Pancreas (tissue), 10 donors: Measurements from ENCODE around the gene STXBP5. TPM values are rescaled to one million over a fixed set of nuclear protein-coding genes. Genes with fewer than 3 reads are reported as not detected.

ENCODE experiments used
- ATAC-seq, 4 donors: fragments of 200-7000 bp; cut with Tn5 transposase; one replicate each; pipeline versions ENCODE4 v1.8.0 to v1.9.1; 2020; ENCODE audit warnings: mild to moderate bottlenecking in 4 of 4, moderate library complexity in 4 of 4
- DNase-seq, 6 donors: peaks; one replicate each; pipeline ENCODE4 v3.0.0-alpha.2; 2020
- FAIRE-seq: peaks from 2 replicates; lab custom pipeline; 2012; peaks lifted over from hg19 to GRCh38; lab: Jason Lieb, UNC
- H3K27ac ChIP-seq, 4 donors: fragments of 200-600 bp; sonication (generic); 1 replicate in 3 of 4; 2 replicates in 1 of 4; pipeline versions ENCODE4 v1.5.0 to v1.8.0; 2020
- H3K27me3 ChIP-seq, 4 donors: fragments of 200-600 bp; one replicate each; pipeline ENCODE4 v1.8.0; 2021
- H3K36me3 ChIP-seq, 3 donors: fragments of 200-600 bp; sonication (generic) in 1 of 3; one replicate each; pipeline versions ENCODE4 v1.5.0 to v1.8.0; 2020 to 2021
- H3K4me1 ChIP-seq, 3 donors: fragments of 200-600 bp; one replicate each; pipeline ENCODE4 v1.8.0; 2021
- H3K4me3 ChIP-seq, 4 donors: fragments of 200-600 bp; sonication (generic) in 2 of 4; one replicate each; pipeline versions ENCODE4 v1.5.0 to v1.8.0; 2020 to 2021
- H3K9me3 ChIP-seq, 4 donors: fragments of 200-600 bp; one replicate each; pipeline ENCODE4 v1.8.0; 2021
- CTCF ChIP-seq, 4 donors: fragments of 200-600 bp; sonication (generic) in 3 of 4; IDR thresholded peaks; one replicate each; pipeline versions ENCODE4 v1.5.0 to v1.8.0; 2021; ENCODE audit warnings: antibody characterized with exemption in 4 of 4
- WGBS, 2 donors: extraction: QIAGEN DNeasy Blood & Tissue Kit; methylation state at CpG; one replicate each; pipeline ENCODE4 v1.1.7; 2013; 5-methylcytosine and 5-hydroxymethylcytosine counted together
- intact Hi-C, 3 donors: fragments of 100-400 bp; cut with DNase I; formaldehyde crosslinking; loops; one replicate each; pipeline versions ENCODE4 v1.11.1 to v1.14.2; 2022
- polyA plus RNA-seq, 2 donors: library from polyadenylated mRNA; stranded (reverse); fragments of 200-250 nt; gene quantifications; one replicate each; pipeline ENCODE4 v1.2.3, GENCODE V29; 2013
- total RNA-seq, 6 donors: library from RNA; stranded (reverse); fragmentation: NEBNext Ultra II Directional in 4 of 6; extraction: Animal tissue kit (Norgen Biotek cat#: 25700) in 4 of 6; gene quantifications; one replicate each; pipeline versions ENCODE4 v1.2.1 to v1.2.4, GENCODE V29; 2021 to 2023
- donor health status: healthy with polysubstance abuse.
- donor health status: DM: no; HTN: no; CAD: no; lungs with moderate emphysema.
- donor health status: DM: no; HTN: no; CAD: no.
- donor health status: control.
- donor health status: control.
- donor health status: Bipolar disorder and iron deficiency.
- donor health status: DM: yes; HTN: yes; CAD: no.
- donor health status: DM: no; HTN: no; CAD: no.
- donor health status: DM: no; HTN: no; CAD: no.
- donor health status: DM: yes; HTN: yes; CAD: no.

Gene STXBP5
- total and polyA plus RNA-seq, 8 donors, result 11.9 to 25.8 (median 23.1) TPM

- intact Hi-C loops, result no loop called here
- no peak for ATAC-seq
- Histone ChIP-seq H3K4me3 (no peak overlapping the region), H3K9me3 (no peaks in the 10 kb centered on the region), H3K36me3 (peaks cover 0 to 18% (median 0%) of the 10 kb centered on the region in 3 donors), H3K4me1 (no peaks in the 10 kb centered on the region), H3K27ac (no peak overlapping the region), H3K27me3 (no peaks in the 10 kb centered on the region)
- TF ChIP-seq CTCF (IDR thresholded peaks at IDR 0.05), result no peak
- no peak for FAIRE-seq
- 97 to 98% methylated on average over 2 of the region's 2 CpGs for WGBS, 2 donors
- DNase-seq, result no peak
These were observed 92.9 kb downstream of the STXBP5 start for GRCh38 chr6:147297124-147297523.

GRCh38 chr6:147297663-147298316 is 93.6 kb downstream of the STXBP5 start:
- FAIRE-seq (no peak), ATAC-seq (no peak), DNase-seq (no peak)
- peaks cover 0 to 18% (median 0%) of the 10 kb centered on the region in 3 donors for H3K36me3 ChIP-seq
- H3K9me3 ChIP-seq, result no peaks in the 10 kb centered on the region
- H3K27me3 ChIP-seq, result no peaks in the 10 kb centered on the region
- no peak overlapping the region for H3K27ac ChIP-seq
- no peak for TF ChIP-seq CTCF (IDR thresholded peaks at IDR 0.05)
- H3K4me3 ChIP-seq, result no peak overlapping the region
- no peaks in the 10 kb centered on the region for H3K4me1 ChIP-seq
- WGBS, 2 donors, result 96 to 97% methylated on average over 3 of the region's 3 CpGs
- intact Hi-C loops, result no loop called here

- Histone ChIP-seq H3K27ac (no peak overlapping the region), H3K36me3 (peaks cover 0 to 23% (median 0%) of the 10 kb centered on the region in 3 donors), H3K9me3 (no peaks in the 10 kb centered on the region), H3K4me1 (no peaks in the 10 kb centered on the region), H3K4me3 (no peak overlapping the region), H3K27me3 (no peaks in the 10 kb centered on the region)
- ATAC-seq, result peak in 1 of 4 donors; percentile 43
- WGBS, 2 donors, result 63 to 64% methylated on average over 2 of the region's 2 CpGs
- intact Hi-C loops, result no loop called here
- no peak for DNase-seq
- no peak for TF ChIP-seq CTCF (IDR thresholded peaks at IDR 0.05)
- FAIRE-seq, result no peak
These were observed 94.2 kb downstream of the STXBP5 start for GRCh38 chr6:147298461-147298860.

- no peaks in the 10 kb centered on the region for H3K9me3 ChIP-seq
- H3K27me3 ChIP-seq, result no peaks in the 10 kb centered on the region
- H3K36me3 ChIP-seq, result peaks cover 0 to 29% (median under 1%) of the 10 kb centered on the region in 3 donors
- DNase-seq (no peak), FAIRE-seq (no peak), ATAC-seq (no peak)
- intact Hi-C loops, result no loop called here
- no peak overlapping the region for H3K27ac ChIP-seq
- WGBS, 2 donors, result 97% methylated on average over 3 of the region's 3 CpGs
- no peaks in the 10 kb centered on the region for H3K4me1 ChIP-seq
- no peak for TF ChIP-seq CTCF (IDR thresholded peaks at IDR 0.05)
- no peak overlapping the region for H3K4me3 ChIP-seq
These were observed 94.8 kb downstream of the STXBP5 start for GRCh38 chr6:147299035-147299434.

GRCh38 chr6:147301070-147301469 is 96.9 kb downstream of the STXBP5 start:
- Histone ChIP-seq H3K27me3 (no peaks in the 10 kb centered on the region), H3K4me1 (no peaks in the 10 kb centered on the region), H3K27ac (no peak overlapping the region), H3K36me3 (peaks cover 0 to 35% (median 3%) of the 10 kb centered on the region in 3 donors), H3K9me3 (no peaks in the 10 kb centered on the region), H3K4me3 (no peak overlapping the region)
- FAIRE-seq (no peak), ATAC-seq (no peak), DNase-seq (no peak)
- TF ChIP-seq CTCF (IDR thresholded peaks at IDR 0.05), result no peak
- WGBS, 2 donors, result 99 to 100% methylated on average over 1 of the region's 1 CpG
- intact Hi-C loops, result no loop called here
